ENCODE measurements around the gene KRTAP5-8.

DNA sequence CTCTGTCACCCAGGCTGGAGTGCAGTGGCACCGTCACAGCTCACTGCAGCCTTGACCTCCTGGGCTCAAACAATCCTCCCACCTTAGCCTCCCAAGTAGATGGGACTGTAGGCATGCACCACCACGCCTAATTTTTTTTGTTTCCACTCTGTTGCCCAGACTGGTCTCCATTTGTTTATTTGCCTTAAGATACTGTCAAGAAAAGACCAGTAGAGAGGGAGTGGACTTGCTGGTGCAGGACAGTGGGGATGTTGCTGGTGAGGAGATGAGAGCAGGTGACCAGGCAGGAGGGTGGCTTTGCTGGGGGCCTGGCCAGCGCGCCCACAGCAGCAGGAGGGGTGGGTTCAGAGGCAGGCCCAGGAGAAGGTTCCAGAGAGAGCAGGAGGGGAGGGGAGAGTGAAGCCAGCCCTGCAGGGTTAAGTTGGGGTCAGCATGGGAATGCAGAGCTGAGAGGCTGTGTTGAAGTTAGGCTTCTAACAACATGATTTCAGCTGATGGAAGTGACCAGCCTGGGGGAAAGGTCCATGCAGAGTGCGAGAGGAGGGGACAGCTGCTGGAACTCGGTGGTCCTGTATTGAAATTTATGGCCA is 49.0 kb upstream of the KRTAP5-8 start:
- TF ChIP-seq POLR2AphosphoS5 (IDR thresholded peaks at IDR 0.05; ENCODE audit: low read depth, low read length): no peak
- no peak for TF ChIP-seq POLR2A (IDR thresholded peaks at IDR 0.05; ENCODE audit: low read depth, low read length)
